Measurements from ENCODE around the gene PKD2.

GRCh38 chr4:88045021-88045420 lies 37.6 kb downstream of the PKD2 start:
- TF ChIP-seq FOXK2 (IDR thresholded peaks at IDR 0.05) (no peak), ELF4 (IDR thresholded peaks at IDR 0.05) (no peak), BHLHE40 (IDR thresholded peaks at IDR 0.05; ENCODE audit: borderline replicate concordance) (no peak), NFRKB (IDR thresholded peaks at IDR 0.05) (no peak), TARDBP (IDR thresholded peaks at IDR 0.05) (no peak), ARNT (IDR thresholded peaks at IDR 0.05) (no peak), L3MBTL2 (conservative IDR thresholded peaks at IDR 0.05) (no peak), SUZ12 (IDR thresholded peaks at IDR 0.05) (no peak), HDGF (IDR thresholded peaks at IDR 0.05; ENCODE audit: borderline replicate concordance) (no peak), FOXA1 (IDR thresholded peaks at IDR 0.05) (no peak)
